ENCODE measurements around the gene CHCHD1.

- TF ChIP-seq CTCF (conservative IDR thresholded peaks at IDR 0.05; ENCODE audit: low read length) = no peak
- no peak for TF ChIP-seq EZH2phosphoT487 (IDR thresholded peaks at IDR 0.05; ENCODE audit: borderline replicate concordance)
These were observed 2.8 kb upstream of the CHCHD1 start for GRCh38 chr10:73779018-73779417.

All from Loucy (cell line).